ENCODE results near the gene CFAP65.

DNA sequence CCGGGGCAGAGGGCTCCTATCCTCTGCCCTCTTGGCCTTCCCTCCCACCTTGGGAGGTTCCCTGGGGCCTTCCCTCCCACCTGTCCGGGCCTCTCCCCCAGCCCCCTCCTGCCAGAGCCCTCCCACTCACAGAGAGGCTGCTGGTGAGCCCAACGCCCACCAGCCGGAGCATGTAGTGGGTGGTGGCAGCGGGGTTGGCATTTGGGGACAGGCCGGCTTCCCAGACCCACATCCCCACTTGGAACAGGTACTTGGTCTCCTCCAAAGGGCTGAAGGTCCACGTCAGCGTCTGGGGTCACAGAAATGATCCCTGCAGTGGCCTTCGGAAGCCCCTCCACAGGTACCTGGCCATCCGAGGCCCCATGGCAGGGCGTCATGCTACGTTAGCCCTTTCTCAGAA is 19.3 kb downstream of the CFAP65 start:
- TF ChIP-seq, protein P1, sequence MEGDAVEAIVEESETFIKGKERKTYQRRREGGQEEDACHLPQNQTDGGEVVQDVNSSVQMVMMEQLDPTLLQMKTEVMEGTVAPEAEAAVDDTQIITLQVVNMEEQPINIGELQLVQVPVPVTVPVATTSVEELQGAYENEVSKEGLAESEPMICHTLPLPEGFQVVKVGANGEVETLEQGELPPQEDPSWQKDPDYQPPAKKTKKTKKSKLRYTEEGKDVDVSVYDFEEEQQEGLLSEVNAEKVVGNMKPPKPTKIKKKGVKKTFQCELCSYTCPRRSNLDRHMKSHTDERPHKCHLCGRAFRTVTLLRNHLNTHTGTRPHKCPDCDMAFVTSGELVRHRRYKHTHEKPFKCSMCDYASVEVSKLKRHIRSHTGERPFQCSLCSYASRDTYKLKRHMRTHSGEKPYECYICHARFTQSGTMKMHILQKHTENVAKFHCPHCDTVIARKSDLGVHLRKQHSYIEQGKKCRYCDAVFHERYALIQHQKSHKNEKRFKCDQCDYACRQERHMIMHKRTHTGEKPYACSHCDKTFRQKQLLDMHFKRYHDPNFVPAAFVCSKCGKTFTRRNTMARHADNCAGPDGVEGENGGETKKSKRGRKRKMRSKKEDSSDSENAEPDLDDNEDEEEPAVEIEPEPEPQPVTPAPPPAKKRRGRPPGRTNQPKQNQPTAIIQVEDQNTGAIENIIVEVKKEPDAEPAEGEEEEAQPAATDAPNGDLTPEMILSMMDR (IDR thresholded peaks at IDR 0.05): no peak
- TF ChIP-seq SIN3A (IDR thresholded peaks at IDR 0.05; ENCODE audit: borderline replicate concordance, insufficient read depth, low read depth, low read length): no peak
- TF ChIP-seq, protein P2, sequence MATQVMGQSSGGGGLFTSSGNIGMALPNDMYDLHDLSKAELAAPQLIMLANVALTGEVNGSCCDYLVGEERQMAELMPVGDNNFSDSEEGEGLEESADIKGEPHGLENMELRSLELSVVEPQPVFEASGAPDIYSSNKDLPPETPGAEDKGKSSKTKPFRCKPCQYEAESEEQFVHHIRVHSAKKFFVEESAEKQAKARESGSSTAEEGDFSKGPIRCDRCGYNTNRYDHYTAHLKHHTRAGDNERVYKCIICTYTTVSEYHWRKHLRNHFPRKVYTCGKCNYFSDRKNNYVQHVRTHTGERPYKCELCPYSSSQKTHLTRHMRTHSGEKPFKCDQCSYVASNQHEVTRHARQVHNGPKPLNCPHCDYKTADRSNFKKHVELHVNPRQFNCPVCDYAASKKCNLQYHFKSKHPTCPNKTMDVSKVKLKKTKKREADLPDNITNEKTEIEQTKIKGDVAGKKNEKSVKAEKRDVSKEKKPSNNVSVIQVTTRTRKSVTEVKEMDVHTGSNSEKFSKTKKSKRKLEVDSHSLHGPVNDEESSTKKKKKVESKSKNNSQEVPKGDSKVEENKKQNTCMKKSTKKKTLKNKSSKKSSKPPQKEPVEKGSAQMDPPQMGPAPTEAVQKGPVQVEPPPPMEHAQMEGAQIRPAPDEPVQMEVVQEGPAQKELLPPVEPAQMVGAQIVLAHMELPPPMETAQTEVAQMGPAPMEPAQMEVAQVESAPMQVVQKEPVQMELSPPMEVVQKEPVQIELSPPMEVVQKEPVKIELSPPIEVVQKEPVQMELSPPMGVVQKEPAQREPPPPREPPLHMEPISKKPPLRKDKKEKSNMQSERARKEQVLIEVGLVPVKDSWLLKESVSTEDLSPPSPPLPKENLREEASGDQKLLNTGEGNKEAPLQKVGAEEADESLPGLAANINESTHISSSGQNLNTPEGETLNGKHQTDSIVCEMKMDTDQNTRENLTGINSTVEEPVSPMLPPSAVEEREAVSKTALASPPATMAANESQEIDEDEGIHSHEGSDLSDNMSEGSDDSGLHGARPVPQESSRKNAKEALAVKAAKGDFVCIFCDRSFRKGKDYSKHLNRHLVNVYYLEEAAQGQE (IDR thresholded peaks at IDR 0.05; ENCODE audit: insufficient read depth in 1 of 2, low read depth in 2 of 2, low read length in 1 of 2): no peak

All from Panc1 (cell line).